ENCODE data around the gene WDR35.
"Not testable (repeated sequence)": the region's sequence is repeated elsewhere in the genome, so short reads cannot be mapped to it uniquely, and the experiment has no call there.

WDR35 gene

DNA sequence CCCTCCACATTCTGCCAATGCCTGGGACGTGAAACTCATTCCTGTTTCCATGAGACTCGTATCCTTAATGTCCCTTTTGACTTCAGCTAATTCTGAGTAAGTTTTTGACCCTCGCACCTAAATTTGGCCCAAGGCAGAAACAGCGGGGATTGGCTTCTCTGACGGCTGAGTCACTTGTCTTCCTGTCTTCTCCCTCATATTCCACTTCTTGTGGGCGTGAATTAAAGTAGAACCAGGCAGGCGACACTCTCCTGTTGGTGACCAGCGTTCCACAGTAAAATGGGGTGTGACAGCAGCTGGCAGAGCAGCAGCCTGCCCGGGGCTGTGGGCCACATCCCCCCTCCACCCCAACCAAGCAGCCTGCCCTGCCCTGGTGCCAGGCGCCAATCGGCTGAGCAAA, 103.6 kb downstream of the WDR35 start:
- H3K27ac ChIP-seq, result no peak overlapping the region
- H3K4me3 ChIP-seq, result no peak overlapping the region
- peaks cover 0 to 4% (median 0%) of the 10 kb centered on the region in 11 experiments; a peak in 3 of 22 replicates for H3K9me3 ChIP-seq (replicated peaks in 1 of 11)
- H3K9ac ChIP-seq, result no peak overlapping the region
- no peaks in the 10 kb centered on the region for H3K27me3 ChIP-seq
- TF ChIP-seq Cebpa-rat (IDR thresholded peaks at IDR 0.05), result no peak
- H3K4me2 ChIP-seq, result peak overlapping the region in 5 of 11 experiments; percentile 15 to 52 (median 37); a peak in 9 of 22 replicates
- H3K36me3 ChIP-seq, result peaks cover 0 to 9% (median 0%) of the 10 kb centered on the region in 11 experiments; a peak in 4 of 22 replicates
- no peaks in the 10 kb centered on the region for H4K20me1 ChIP-seq
- H3K4me1 ChIP-seq, result peaks cover 11 to 55% (median 21%) of the 10 kb centered on the region in 10 experiments

DNA sequence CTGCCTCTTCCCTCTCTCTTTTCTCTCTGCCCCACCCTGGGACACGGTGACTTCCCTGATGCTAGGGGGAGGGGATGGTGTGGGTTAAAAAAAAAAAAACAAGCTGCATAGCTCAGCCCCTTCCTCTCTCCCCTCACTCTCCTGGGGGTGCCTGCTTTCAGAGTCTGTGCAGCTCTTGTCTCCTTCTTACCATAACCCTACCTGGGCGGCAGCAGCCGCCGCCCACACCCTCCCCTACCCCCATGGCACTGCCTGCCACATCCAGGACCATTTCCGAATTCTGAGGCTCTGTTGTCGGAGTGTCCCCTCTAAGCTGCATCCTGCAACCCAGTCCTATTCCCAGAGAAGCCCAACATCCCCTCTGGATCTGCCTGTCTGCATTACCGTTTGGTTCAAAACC, 104.1 kb downstream of the WDR35 start:
- peak overlapping the region in 4 of 11 experiments; percentile 15 to 52 (median 40); a peak in 7 of 22 replicates for H3K4me2 ChIP-seq
- H3K9me3 ChIP-seq (replicated peaks in 1 of 11), result peaks cover 0 to 4% (median 0%) of the 10 kb centered on the region in 11 experiments; a peak in 1 of 22 replicates
- H3K4me1 ChIP-seq, result peaks cover 11 to 51% (median 18%) of the 10 kb centered on the region in 10 experiments; a peak in 19 of 20 replicates
- H4K20me1 ChIP-seq, result no peaks in the 10 kb centered on the region
- no peak overlapping the region for H3K27ac ChIP-seq
- H3K9ac ChIP-seq, result no peak overlapping the region
- peaks cover 0 to 8% (median 0%) of the 10 kb centered on the region in 11 experiments; a peak in 4 of 22 replicates for H3K36me3 ChIP-seq
- H3K27me3 ChIP-seq, result no peaks in the 10 kb centered on the region
- no peak overlapping the region for H3K4me3 ChIP-seq
- TF ChIP-seq Cebpa-rat (IDR thresholded peaks at IDR 0.05), result no peak

DNA sequence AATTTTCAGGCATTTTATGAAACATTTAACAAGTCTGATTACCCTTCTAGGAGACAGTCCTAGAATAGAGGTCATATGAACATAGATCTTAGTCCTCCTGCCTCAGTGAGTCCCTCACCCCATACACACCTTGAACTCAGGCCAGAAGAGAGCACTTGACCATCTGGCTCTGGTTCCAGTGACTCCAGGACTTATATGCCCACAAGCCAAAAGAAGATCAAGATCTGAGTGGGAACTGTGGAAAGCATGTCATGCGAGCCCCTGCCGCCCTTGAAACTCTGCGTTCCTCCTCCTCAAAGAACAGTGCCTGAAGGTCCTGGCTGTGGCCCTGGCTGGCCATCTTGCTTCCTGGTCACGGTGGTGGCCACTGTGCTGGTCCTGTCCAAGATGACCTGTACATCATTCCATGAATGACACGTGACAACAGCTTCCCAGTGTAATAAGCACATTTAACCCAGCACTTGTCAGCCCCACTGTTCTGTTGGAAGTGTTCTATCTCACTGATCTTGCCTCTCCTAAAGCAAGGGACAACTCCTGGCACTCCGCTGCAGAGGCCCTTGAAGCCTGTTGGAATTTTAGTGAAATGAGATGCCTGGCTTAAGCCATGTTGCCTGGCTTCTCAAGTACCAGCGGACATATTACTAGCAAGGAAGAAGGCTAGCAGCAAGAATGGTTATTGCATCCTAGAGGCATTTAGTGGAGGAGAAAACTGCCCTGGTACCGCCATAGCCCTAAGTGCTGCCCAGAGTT, 105.8 kb downstream of the WDR35 start:
- H3K27ac ChIP-seq, result no peak overlapping the region
- H3K36me3 ChIP-seq, result no peaks in the 10 kb centered on the region
- H3K9me3 ChIP-seq (replicated peaks in 1 of 11), result peaks cover 0 to 4% (median 0%) of the 10 kb centered on the region in 11 experiments; a peak in 1 of 22 replicates
- no peaks in the 10 kb centered on the region for H3K27me3 ChIP-seq
- no peaks in the 10 kb centered on the region for H4K20me1 ChIP-seq
- H3K4me3 ChIP-seq, result no peak overlapping the region
- H3K9ac ChIP-seq, result no peak overlapping the region
- no peak overlapping the region for H3K4me2 ChIP-seq
- TF ChIP-seq Cebpa-rat (IDR thresholded peaks at IDR 0.05), result no peak
- H3K4me1 ChIP-seq, result peaks cover 11 to 50% (median 18%) of the 10 kb centered on the region in 10 experiments; a peak in 19 of 20 replicates

DNA sequence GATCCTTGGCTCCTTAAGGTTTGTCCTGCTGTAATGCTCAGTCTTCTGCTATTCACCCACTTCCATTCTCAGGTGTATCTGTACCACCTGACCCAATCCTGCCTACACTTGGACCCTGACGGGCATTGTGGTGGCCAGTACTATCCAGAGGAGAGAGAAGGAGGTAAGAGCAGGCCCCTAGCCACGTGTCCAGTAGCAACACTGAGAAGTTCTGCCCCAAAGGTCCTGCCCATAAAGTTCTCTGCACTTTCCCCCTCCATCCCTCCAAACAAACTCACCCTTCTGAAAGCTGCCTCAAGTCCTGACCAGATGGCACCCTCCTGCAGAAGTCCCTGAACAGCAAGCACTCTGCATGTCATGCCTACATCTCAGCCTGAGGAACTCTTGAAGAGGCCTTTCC, 106.4 kb downstream of the WDR35 start:
- H3K4me1 ChIP-seq, result peaks cover 5 to 47% (median 12%) of the 10 kb centered on the region in 10 experiments; a peak in 19 of 20 replicates
- no peak for TF ChIP-seq Cebpa-rat (IDR thresholded peaks at IDR 0.05)
- no peak overlapping the region for H3K9ac ChIP-seq
- H3K4me3 ChIP-seq, result no peak overlapping the region
- H3K9me3 ChIP-seq (replicated peaks in 1 of 11), result peaks cover 0 to under 1% (median 0%) of the 10 kb centered on the region in 11 experiments; a peak in 2 of 22 replicates
- no peak overlapping the region for H3K27ac ChIP-seq
- no peaks in the 10 kb centered on the region for H3K27me3 ChIP-seq
- no peak overlapping the region for H3K4me2 ChIP-seq
- no peaks in the 10 kb centered on the region for H3K36me3 ChIP-seq
- H4K20me1 ChIP-seq, result no peaks in the 10 kb centered on the region

DNA sequence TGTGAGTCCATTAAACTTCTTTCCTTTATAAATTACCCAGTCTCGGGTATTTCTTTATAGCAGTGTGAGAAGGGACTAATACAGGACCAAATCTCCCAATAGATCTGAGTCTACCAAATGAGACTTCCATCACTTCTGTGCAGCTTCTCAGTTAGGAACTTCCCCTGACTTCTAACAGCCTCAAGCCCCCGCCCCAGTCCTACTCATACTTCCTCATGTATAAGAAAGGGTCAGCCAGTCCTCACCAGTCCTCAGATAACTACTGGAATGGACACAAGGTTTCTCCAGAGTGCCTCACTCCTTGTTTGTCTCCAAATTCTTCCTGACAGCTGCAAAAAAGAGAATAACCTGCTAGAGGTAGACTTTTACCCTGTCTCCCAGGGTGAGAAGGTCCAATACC, 107.6 kb downstream of the WDR35 start:
- peak overlapping the region in 2 of 11 experiments; percentile 8 to 34; a peak in 3 of 22 replicates for H3K4me2 ChIP-seq
- H3K9me3 ChIP-seq (replicated peaks in 1 of 11), result no peaks in the 10 kb centered on the region; a peak in 2 of 22 replicates
- no peak for TF ChIP-seq Cebpa-rat (IDR thresholded peaks at IDR 0.05)
- H4K20me1 ChIP-seq, result no peaks in the 10 kb centered on the region
- peaks cover 0 to 35% (median 4%) of the 10 kb centered on the region in 10 experiments; a peak in 11 of 20 replicates for H3K4me1 ChIP-seq
- H3K27ac ChIP-seq, result no peak overlapping the region
- H3K4me3 ChIP-seq, result no peak overlapping the region
- H3K27me3 ChIP-seq, result no peaks in the 10 kb centered on the region
- no peak overlapping the region for H3K9ac ChIP-seq
- H3K36me3 ChIP-seq, result no peaks in the 10 kb centered on the region; a peak in 1 of 22 replicates

DNA sequence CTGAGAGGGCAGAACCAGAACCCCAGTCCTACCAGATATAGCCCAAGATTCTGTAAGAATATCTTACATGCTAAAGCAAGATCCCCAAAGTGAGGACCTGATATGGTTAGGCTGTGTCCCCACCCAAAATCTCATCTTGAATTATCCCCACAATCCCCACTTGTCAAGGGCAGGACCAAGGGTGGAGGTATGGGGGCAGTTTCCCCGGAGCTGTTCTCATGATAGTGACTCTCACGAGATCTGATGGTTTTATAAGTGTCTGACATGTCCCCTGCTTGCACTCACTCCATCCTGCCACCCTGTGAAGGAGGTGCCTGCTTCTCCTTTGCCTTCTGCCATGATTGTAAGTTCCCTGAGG, 108.0 kb downstream of the WDR35 start:
- Histone ChIP-seq H3K27me3 (no peaks in the 10 kb centered on the region), H3K9ac (no peak overlapping the region), H3K9me3 (replicated peaks in 1 of 11) (no peaks in the 10 kb centered on the region; a peak in 2 of 22 replicates), H3K27ac (no peak overlapping the region), H3K4me3 (no peak overlapping the region), H4K20me1 (no peaks in the 10 kb centered on the region), H3K4me1 (peaks cover 0 to 31% (median 4%) of the 10 kb centered on the region in 10 experiments; a peak in 11 of 20 replicates), H3K36me3 (no peaks in the 10 kb centered on the region; a peak in 1 of 22 replicates), H3K4me2 (peak overlapping the region in 3 of 11 experiments; percentile 8 to 34 (median 8); a peak in 3 of 22 replicates)
- TF ChIP-seq Cebpa-rat (IDR thresholded peaks at IDR 0.05), result no peak

DNA sequence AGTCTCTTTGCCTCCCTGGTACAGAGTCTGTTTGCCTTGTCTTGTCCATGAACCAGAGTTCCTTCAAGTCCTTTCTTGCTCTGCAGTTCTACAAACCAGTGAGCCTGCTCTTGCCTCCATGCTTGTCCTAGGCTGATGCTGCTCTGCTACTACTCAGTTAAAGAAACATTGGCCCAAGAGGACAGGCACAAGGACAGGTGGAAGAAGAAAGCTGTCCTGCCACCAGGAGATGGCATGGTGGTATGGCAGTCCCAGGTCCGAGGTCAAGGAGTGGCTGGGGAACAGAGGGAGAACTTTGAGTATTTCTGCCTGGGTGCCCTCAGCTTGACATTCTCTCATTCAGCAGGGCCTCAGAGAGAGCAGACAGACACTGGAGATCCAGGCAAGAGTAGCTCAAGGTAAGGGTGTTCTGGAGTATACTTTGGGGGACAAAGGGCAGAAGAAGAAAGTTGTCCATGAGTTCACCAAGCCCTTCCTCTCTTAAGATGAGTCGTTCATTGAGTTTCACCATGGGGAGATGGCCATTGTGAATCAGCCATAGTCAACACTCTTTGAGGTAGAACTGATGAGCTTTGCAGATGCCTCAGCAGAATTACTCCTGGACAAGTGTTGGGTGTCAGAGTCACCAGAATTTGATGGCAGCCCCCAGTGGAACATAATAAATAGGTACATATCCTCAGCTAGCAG, 108.5 kb downstream of the WDR35 start:
- H3K4me1 ChIP-seq, result peaks cover 0 to 25% (median 3%) of the 10 kb centered on the region in 10 experiments; a peak in 11 of 20 replicates
- no peak overlapping the region for H3K9ac ChIP-seq
- no peaks in the 10 kb centered on the region for H3K27me3 ChIP-seq
- H3K36me3 ChIP-seq, result no peaks in the 10 kb centered on the region; a peak in 1 of 22 replicates
- no peak overlapping the region for H3K4me3 ChIP-seq
- H3K27ac ChIP-seq, result no peak overlapping the region
- TF ChIP-seq Cebpa-rat (IDR thresholded peaks at IDR 0.05), result no peak
- peak overlapping the region in 3 of 11 experiments; percentile 8 to 34 (median 8); a peak in 4 of 22 replicates for H3K4me2 ChIP-seq
- H4K20me1 ChIP-seq, result no peaks in the 10 kb centered on the region
- H3K9me3 ChIP-seq (replicated peaks in 1 of 11), result no peaks in the 10 kb centered on the region; a peak in 2 of 22 replicates

DNA sequence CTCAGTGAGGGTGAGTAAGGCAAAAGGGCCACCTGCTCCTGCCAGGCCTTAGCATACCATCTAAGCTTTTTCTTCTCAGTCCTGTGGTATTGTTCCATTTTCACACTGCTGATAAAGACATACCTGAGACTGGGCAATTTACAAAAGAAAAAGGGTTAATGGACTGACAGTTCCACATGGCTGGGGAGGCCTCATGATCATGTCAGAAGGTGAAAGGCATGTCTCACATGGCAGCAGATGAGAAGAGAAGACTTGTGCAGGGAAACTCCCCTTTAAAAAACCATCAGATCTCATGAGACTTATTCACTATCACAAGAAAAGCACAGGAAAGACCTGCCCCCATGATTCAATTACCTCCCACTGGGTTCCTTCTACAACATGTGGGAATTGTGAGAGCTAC, 109.7 kb downstream of the WDR35 start:
- H3K4me1 ChIP-seq, result peaks cover 0 to 17% (median 0%) of the 10 kb centered on the region in 10 experiments; a peak in 6 of 20 replicates
- not testable (repeated sequence) for H3K9ac ChIP-seq; H3K27ac ChIP-seq; H3K36me3 ChIP-seq; H3K27me3 ChIP-seq; H3K9me3 ChIP-seq (replicated peaks in 1 of 11); H3K4me3 ChIP-seq; H3K4me2 ChIP-seq; H4K20me1 ChIP-seq

DNA sequence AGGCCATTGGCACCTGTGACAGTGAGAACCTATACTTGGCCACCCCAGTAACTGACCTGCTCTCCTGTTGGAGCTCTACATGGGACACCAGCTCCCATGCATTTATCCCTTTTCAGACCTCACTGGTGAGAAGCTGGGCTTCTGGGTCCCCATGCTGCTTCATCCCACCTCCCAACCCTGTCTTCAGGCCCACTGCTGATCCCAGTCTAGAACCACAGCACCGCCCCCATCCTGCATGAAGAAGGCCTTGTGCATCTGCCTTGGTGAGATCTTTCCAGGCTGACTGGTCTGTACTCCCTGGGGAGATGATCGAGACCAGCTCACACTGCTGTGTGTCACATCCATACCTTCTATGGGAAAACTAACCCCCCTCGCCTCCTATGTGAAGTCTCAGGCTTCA, 110.8 kb downstream of the WDR35 start:
- H3K4me1 ChIP-seq, result peaks cover 0 to 17% (median 0%) of the 10 kb centered on the region in 10 experiments; a peak in 6 of 20 replicates
- no peaks in the 10 kb centered on the region for H4K20me1 ChIP-seq
- H3K4me2 ChIP-seq, result no peak overlapping the region
- H3K9me3 ChIP-seq (replicated peaks in 1 of 11), result no peaks in the 10 kb centered on the region; a peak in 2 of 22 replicates
- H3K27ac ChIP-seq, result no peak overlapping the region
- no peak overlapping the region for H3K9ac ChIP-seq
- H3K36me3 ChIP-seq, result no peaks in the 10 kb centered on the region; a peak in 1 of 22 replicates
- no peak for TF ChIP-seq Cebpa-rat (IDR thresholded peaks at IDR 0.05)
- no peaks in the 10 kb centered on the region for H3K27me3 ChIP-seq
- H3K4me3 ChIP-seq, result no peak overlapping the region

Measured in BLaER1 treated with 17β-estradiol and CSF1 and Interleukin-3, amounts not matched to agents 10 nM and 100 nM (cell line).